ENCODE measurements around the gene PNRC1. TPM values are rescaled to one million over a fixed set of nuclear protein-coding genes. Genes with fewer than 3 reads are reported as not detected.

PNRC1 gene
- total RNA-seq, 1 donor = 95.2 TPM

- Histone ChIP-seq H3K79me2 (ENCODE audit: insufficient read depth, low read length) (no peaks in the 10 kb centered on the region), H3K27me3 (ENCODE audit: insufficient read depth, low read length) (no peaks in the 10 kb centered on the region), H3K4me2 (ENCODE audit: insufficient read depth, low read length) (no peak overlapping the region), H3K36me3 (ENCODE audit: insufficient read depth, low read length) (no peaks in the 10 kb centered on the region), H2AFZ (ENCODE audit: low read length) (no peak overlapping the region), H3K9me3 (ENCODE audit: low read depth, low read length) (no peaks in the 10 kb centered on the region), H4K20me1 (ENCODE audit: insufficient read depth, low read length) (no peaks in the 10 kb centered on the region), H3K27ac (ENCODE audit: low read depth, low read length) (no peak overlapping the region), H3K4me3 (ENCODE audit: insufficient read depth, low read length) (no peak overlapping the region), H3K4me1 (ENCODE audit: insufficient read depth, low read length) (no peaks in the 10 kb centered on the region)
- no peak for TF ChIP-seq CTCF (IDR thresholded peaks at IDR 0.05; ENCODE audit: extremely low read depth, low read depth, low read length)
- no peak for DNase-seq (ENCODE audit: insufficient read length, low spot score, missing footprints)
Observed at GRCh38 chr6:89042664-89043063, 37.9 kb upstream of the PNRC1 start.

- Histone ChIP-seq H2AFZ (ENCODE audit: low read length) (no peak overlapping the region), H3K27me3 (ENCODE audit: insufficient read depth, low read length) (peaks cover 3% of the 10 kb centered on the region), H3K4me2 (ENCODE audit: insufficient read depth, low read length) (no peak overlapping the region), H3K9me3 (ENCODE audit: low read depth, low read length) (no peaks in the 10 kb centered on the region), H3K4me1 (ENCODE audit: insufficient read depth, low read length) (no peaks in the 10 kb centered on the region), H4K20me1 (ENCODE audit: insufficient read depth, low read length) (no peaks in the 10 kb centered on the region), H3K36me3 (ENCODE audit: insufficient read depth, low read length) (no peaks in the 10 kb centered on the region), H3K4me3 (ENCODE audit: insufficient read depth, low read length) (no peak overlapping the region), H3K79me2 (ENCODE audit: insufficient read depth, low read length) (no peaks in the 10 kb centered on the region), H3K27ac (ENCODE audit: low read depth, low read length) (no peak overlapping the region)
- no peak for TF ChIP-seq CTCF (IDR thresholded peaks at IDR 0.05; ENCODE audit: extremely low read depth, low read depth, low read length)
- no peak for DNase-seq (ENCODE audit: insufficient read length, low spot score, missing footprints)
Observed at GRCh38 chr6:89044328-89045010, 36.1 kb upstream of the PNRC1 start.

GRCh38 chr6:89045011-89045387, 35.6 kb upstream of the PNRC1 start:
- TF ChIP-seq CTCF (IDR thresholded peaks at IDR 0.05; ENCODE audit: extremely low read depth, low read depth, low read length) = no peak
- Histone ChIP-seq H2AFZ (ENCODE audit: low read length) (no peak overlapping the region), H3K4me1 (ENCODE audit: insufficient read depth, low read length) (peaks cover under 1% of the 10 kb centered on the region), H3K4me3 (ENCODE audit: insufficient read depth, low read length) (no peak overlapping the region), H3K79me2 (ENCODE audit: insufficient read depth, low read length) (no peaks in the 10 kb centered on the region), H3K27me3 (ENCODE audit: insufficient read depth, low read length) (peaks cover 3% of the 10 kb centered on the region), H4K20me1 (ENCODE audit: insufficient read depth, low read length) (no peaks in the 10 kb centered on the region), H3K36me3 (ENCODE audit: insufficient read depth, low read length) (no peaks in the 10 kb centered on the region), H3K9me3 (ENCODE audit: low read depth, low read length) (no peaks in the 10 kb centered on the region), H3K27ac (ENCODE audit: low read depth, low read length) (no peak overlapping the region), H3K4me2 (ENCODE audit: insufficient read depth, low read length) (no peak overlapping the region)
- no peak for DNase-seq (ENCODE audit: insufficient read length, low spot score, missing footprints)

- H3K4me3 ChIP-seq (ENCODE audit: insufficient read depth, low read length) = no peak overlapping the region
- no peaks in the 10 kb centered on the region for H4K20me1 ChIP-seq (ENCODE audit: insufficient read depth, low read length)
- TF ChIP-seq CTCF (IDR thresholded peaks at IDR 0.05; ENCODE audit: extremely low read depth, low read depth, low read length) = no peak
- DNase-seq (ENCODE audit: insufficient read length, low spot score, missing footprints) = no peak
- no peaks in the 10 kb centered on the region for H3K36me3 ChIP-seq (ENCODE audit: insufficient read depth, low read length)
- no peaks in the 10 kb centered on the region for H3K9me3 ChIP-seq (ENCODE audit: low read depth, low read length)
- H3K79me2 ChIP-seq (ENCODE audit: insufficient read depth, low read length) = no peaks in the 10 kb centered on the region
- no peak overlapping the region for H3K27ac ChIP-seq (ENCODE audit: low read depth, low read length)
- H3K4me1 ChIP-seq (ENCODE audit: insufficient read depth, low read length) = peaks cover 6% of the 10 kb centered on the region
- H3K4me2 ChIP-seq (ENCODE audit: insufficient read depth, low read length) = no peak overlapping the region
- peaks cover 3% of the 10 kb centered on the region for H3K27me3 ChIP-seq (ENCODE audit: insufficient read depth, low read length)
- no peak overlapping the region for H2AFZ ChIP-seq (ENCODE audit: low read length)
Observed at GRCh38 chr6:89045576-89045975, 35.0 kb upstream of the PNRC1 start.

Data from osteoblast (primary cell).